ENCODE results near the gene CRTC2. TPM values are rescaled to one million over a fixed set of nuclear protein-coding genes. Genes with fewer than 3 reads are reported as not detected.
A peak's percentile ranks its signal among the peaks of the same experiment; 100 is the strongest.

The CRTC2 gene
- total and polyA plus RNA-seq, 2 donors (not counting 1 experiment from before 2014, with no cell fraction given) = 2.6 to 7.1 TPM

DNA sequence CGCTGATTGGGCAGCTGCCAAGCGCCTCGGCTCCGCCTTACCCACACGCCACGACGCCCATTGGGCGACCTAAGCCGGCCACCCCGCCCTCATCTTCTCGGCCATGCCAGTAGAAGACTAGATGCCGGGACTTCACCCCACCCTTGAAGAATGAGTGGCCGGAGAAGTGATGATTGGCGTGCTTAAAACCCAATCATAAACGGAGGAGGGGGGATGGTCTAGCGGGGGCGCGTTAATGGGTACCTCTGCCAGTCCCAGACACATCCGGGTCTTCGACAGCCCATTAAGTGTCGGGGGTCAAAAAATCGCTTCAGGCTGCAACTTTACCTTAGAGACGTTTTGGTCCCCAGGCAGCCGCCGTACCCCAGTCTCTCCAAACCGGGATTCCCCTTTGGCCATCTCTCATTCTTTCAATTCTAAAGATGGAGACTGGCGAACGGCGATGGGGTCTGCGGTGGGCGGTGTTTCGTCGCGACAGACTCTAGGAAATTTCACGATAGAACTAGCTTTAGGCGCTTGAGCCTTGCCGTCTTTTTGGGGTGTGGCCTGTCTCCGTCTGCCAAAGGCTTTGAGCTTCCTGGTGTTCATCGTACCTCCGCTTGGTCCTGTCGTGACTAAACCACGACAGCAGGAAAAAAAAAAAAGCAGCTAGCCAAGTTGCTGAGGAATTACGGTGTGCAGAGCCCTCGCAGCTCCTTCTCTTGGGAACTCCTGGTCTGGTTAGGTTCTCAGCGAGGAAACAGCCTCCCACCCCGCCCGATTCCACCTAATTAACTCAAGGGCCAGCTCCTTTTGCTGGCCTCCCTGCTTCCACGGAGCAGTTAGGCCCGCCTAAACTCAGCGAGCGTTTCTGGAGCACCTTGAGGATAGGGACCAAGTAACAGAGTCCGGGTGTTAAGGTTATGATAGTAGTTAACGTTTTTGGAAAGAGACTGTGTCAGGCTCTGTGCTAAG, 35.2 kb downstream of the CRTC2 start, which contains the start of gene GATAD2B:
TSS of gene GATAD2B (minus strand) at position 1 of the 954 bp plus-strand sequence. CDS start 94,625 bp downstream, outside the sequence.
- Histone ChIP-seq H3K4me1 (ENCODE audit: control insufficient read depth, extremely low read depth, insufficient read depth, low read length) (peaks cover 18% of the 10 kb centered on the region), H3K79me2 (ENCODE audit: control insufficient read depth, insufficient read depth, low read length) (peaks cover 29% of the 10 kb centered on the region), H3K27me3 (ENCODE audit: control insufficient read depth, insufficient read depth, low read length) (no peaks in the 10 kb centered on the region), H2AFZ (ENCODE audit: low read length) (peak within 1 kb of the TSS; percentile 74), H3K4me2 (ENCODE audit: extremely low read depth, insufficient read depth, low read length) (peak within 1 kb of the TSS; percentile 97), H3K9ac (ENCODE audit: insufficient read depth, low read length) (peak within 1 kb of the TSS; percentile 61), H4K20me1 (ENCODE audit: control insufficient read depth, extremely low read depth, insufficient read depth, low read length) (peaks cover 3% of the 10 kb centered on the region), H3K4me3 (replicated peaks in 1 of 4; ENCODE audit: control extremely low read depth in 1 of 4, insufficient read depth in 1 of 4, low read depth in 3 of 4, low read length in 4 of 4) (peak within 1 kb of the TSS; percentile 78 to 92 (median 86)), H3K36me3 (ENCODE audit: control insufficient read depth, insufficient read depth, low read length) (no peaks in the 10 kb centered on the region), H3K27ac (ENCODE audit: insufficient read depth, low read length) (peak within 1 kb of the TSS; percentile 70), H3K9me3 (ENCODE audit: control insufficient read depth, insufficient read depth, low read depth, low read length) (no peaks in the 10 kb centered on the region)
- peak; percentile 100 for DNase-seq (ENCODE audit: low read depth in 2 of 2)
- TF ChIP-seq EZH2 (IDR thresholded peaks at IDR 0.05; ENCODE audit: low read length, missing control alignments) = no peak
- TF ChIP-seq, protein P1, sequence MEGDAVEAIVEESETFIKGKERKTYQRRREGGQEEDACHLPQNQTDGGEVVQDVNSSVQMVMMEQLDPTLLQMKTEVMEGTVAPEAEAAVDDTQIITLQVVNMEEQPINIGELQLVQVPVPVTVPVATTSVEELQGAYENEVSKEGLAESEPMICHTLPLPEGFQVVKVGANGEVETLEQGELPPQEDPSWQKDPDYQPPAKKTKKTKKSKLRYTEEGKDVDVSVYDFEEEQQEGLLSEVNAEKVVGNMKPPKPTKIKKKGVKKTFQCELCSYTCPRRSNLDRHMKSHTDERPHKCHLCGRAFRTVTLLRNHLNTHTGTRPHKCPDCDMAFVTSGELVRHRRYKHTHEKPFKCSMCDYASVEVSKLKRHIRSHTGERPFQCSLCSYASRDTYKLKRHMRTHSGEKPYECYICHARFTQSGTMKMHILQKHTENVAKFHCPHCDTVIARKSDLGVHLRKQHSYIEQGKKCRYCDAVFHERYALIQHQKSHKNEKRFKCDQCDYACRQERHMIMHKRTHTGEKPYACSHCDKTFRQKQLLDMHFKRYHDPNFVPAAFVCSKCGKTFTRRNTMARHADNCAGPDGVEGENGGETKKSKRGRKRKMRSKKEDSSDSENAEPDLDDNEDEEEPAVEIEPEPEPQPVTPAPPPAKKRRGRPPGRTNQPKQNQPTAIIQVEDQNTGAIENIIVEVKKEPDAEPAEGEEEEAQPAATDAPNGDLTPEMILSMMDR (conservative IDR thresholded peaks at IDR 0.05 in 1 of 2, IDR thresholded peaks at IDR 0.05 in 1 of 2; ENCODE audit: low read depth in 1 of 2, low read length in 2 of 2) = no peak

DNA sequence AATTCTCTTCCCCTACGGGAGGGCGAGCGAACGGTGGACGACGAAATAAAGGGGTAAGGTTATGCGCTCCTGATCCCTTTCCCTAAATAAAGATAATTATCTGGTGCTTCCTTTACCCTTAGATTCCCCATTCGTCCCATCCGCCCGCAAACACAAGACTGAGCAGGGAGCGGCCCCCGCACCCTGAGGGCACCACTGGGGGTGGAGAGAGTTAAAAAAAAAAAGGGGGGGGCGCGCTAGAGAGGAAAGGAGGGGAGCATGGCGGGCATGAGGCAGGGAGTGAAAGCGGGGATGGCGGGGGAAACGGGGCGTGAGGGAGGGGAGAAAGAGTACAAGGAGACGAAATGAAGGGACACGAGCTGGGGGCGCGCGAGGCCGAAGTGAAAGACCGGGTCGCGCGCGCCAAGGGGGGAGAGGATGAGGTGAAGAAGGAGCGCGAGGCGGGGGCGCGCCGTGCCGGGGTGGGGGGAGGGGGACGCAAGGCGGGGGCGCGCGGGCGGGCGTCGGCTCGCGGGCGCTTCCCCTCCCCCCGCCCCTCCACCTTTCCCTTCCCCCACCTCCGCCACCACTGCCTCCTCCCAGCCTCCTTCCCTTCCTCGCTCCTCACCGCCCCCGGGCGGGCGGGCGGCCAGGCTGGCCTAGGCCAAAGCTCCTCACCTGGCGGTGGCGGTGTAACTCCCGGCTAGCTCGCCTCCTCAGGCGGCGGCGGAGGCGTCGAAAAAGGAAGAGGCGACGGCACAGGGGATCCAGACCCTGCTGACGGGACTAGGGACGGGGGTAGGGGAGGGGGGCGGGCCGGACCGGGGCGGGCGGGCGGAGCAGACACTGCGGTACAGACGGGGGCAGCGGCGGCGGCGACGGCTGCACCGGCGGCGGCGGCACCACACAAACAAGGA, 36.1 kb downstream of the CRTC2 start:
- H3K4me1 ChIP-seq (ENCODE audit: control insufficient read depth, extremely low read depth, insufficient read depth, low read length) = peaks cover 18% of the 10 kb centered on the region
- peaks cover 3% of the 10 kb centered on the region for H4K20me1 ChIP-seq (ENCODE audit: control insufficient read depth, extremely low read depth, insufficient read depth, low read length)
- peak overlapping the region; percentile 57 for H3K27ac ChIP-seq (ENCODE audit: insufficient read depth, low read length)
- DNase-seq (ENCODE audit: low read depth in 2 of 2) = no peak
- peak overlapping the region; percentile 78 to 92 (median 86) for H3K4me3 ChIP-seq (replicated peaks in 1 of 4; ENCODE audit: control extremely low read depth in 1 of 4, insufficient read depth in 1 of 4, low read depth in 3 of 4, low read length in 4 of 4)
- no peaks in the 10 kb centered on the region for H3K27me3 ChIP-seq (ENCODE audit: control insufficient read depth, insufficient read depth, low read length)
- H3K36me3 ChIP-seq (ENCODE audit: control insufficient read depth, insufficient read depth, low read length) = no peaks in the 10 kb centered on the region
- no peaks in the 10 kb centered on the region for H3K9me3 ChIP-seq (ENCODE audit: control insufficient read depth, insufficient read depth, low read depth, low read length)
- H2AFZ ChIP-seq (ENCODE audit: low read length) = peak overlapping the region; percentile 31
- H3K4me2 ChIP-seq (ENCODE audit: extremely low read depth, insufficient read depth, low read length) = peak overlapping the region; percentile 97
- H3K79me2 ChIP-seq (ENCODE audit: control insufficient read depth, insufficient read depth, low read length) = peaks cover 37% of the 10 kb centered on the region
- H3K9ac ChIP-seq (ENCODE audit: insufficient read depth, low read length) = peak overlapping the region; percentile 58
- no peak for TF ChIP-seq EZH2 (IDR thresholded peaks at IDR 0.05; ENCODE audit: low read length, missing control alignments)
- TF ChIP-seq, protein P1 (conservative IDR thresholded peaks at IDR 0.05 in 1 of 2, IDR thresholded peaks at IDR 0.05 in 1 of 2; ENCODE audit: low read depth in 1 of 2, low read length in 2 of 2) = no peak

DNA sequence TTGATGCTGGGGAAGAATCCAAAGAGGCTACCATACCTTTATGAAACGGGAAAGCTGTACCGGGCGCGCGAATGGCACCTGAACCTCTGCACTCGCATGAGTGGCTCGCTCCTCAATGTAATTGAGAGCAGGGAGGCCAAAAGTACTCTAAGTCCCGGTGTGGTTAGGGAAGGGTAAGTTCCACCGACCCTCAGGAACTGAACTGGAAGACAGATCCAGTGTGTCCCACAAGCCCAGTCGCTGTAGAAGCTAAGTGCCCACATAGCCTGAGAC, 36.7 kb downstream of the CRTC2 start:
- H2AFZ ChIP-seq (ENCODE audit: low read length) = peak overlapping the region; percentile 31
- H3K4me2 ChIP-seq (ENCODE audit: extremely low read depth, insufficient read depth, low read length) = peak overlapping the region; percentile 97
- TF ChIP-seq EZH2 (IDR thresholded peaks at IDR 0.05; ENCODE audit: low read length, missing control alignments) = no peak
- TF ChIP-seq, protein P1 (conservative IDR thresholded peaks at IDR 0.05 in 1 of 2, IDR thresholded peaks at IDR 0.05 in 1 of 2; ENCODE audit: low read depth in 1 of 2, low read length in 2 of 2) = no peak
- H3K4me3 ChIP-seq (replicated peaks in 1 of 4; ENCODE audit: control extremely low read depth in 1 of 4, insufficient read depth in 1 of 4, low read depth in 3 of 4, low read length in 4 of 4) = peak overlapping the region; percentile 78 to 92 (median 86)
- H3K36me3 ChIP-seq (ENCODE audit: control insufficient read depth, insufficient read depth, low read length) = no peaks in the 10 kb centered on the region
- no peaks in the 10 kb centered on the region for H3K27me3 ChIP-seq (ENCODE audit: control insufficient read depth, insufficient read depth, low read length)
- H3K9me3 ChIP-seq (ENCODE audit: control insufficient read depth, insufficient read depth, low read depth, low read length) = no peaks in the 10 kb centered on the region
- peak overlapping the region; percentile 51 for H3K9ac ChIP-seq (ENCODE audit: insufficient read depth, low read length)
- peak overlapping the region; percentile 57 for H3K27ac ChIP-seq (ENCODE audit: insufficient read depth, low read length)
- peaks cover 3% of the 10 kb centered on the region for H4K20me1 ChIP-seq (ENCODE audit: control insufficient read depth, extremely low read depth, insufficient read depth, low read length)
- peaks cover 37% of the 10 kb centered on the region for H3K79me2 ChIP-seq (ENCODE audit: control insufficient read depth, insufficient read depth, low read length)
- peak in 1 of 2 donors; percentile 6 for DNase-seq (ENCODE audit: low read depth in 2 of 2)
- peaks cover 18% of the 10 kb centered on the region for H3K4me1 ChIP-seq (ENCODE audit: control insufficient read depth, extremely low read depth, insufficient read depth, low read length)

Measured in fibroblast of lung (primary cell).